Stimulated activated effector memory CD8-positive, alpha-beta T cell treated with anti-CD3 and anti-CD28 coated beads, Interleukin-12 subunit alpha, Interleukin-12 subunit beta, amount 100 ng/mL, for 72 hours (primary cell): Measurements from ENCODE around the gene DAB2.

Experiments used
- ATAC-seq: fragments of 150-1000 bp; cut with Tn5 transposase; 2 replicates; pipeline ENCODE4 v1.10.0; 2021
- DNase-seq, 2 donors: peaks; one replicate each; pipeline ENCODE4 v3.0.0; 2021 to 2022; ENCODE audit warnings: low spot score in 2 of 2
- H3K27ac Mint-ChIP-seq: one replicate; pipeline ENCODE4 v1.8.0; 2022; ENCODE audit warnings: mild to moderate bottlenecking, mixed read lengths
- H3K36me3 Mint-ChIP-seq: one replicate; pipeline ENCODE4 v1.8.0; 2022; ENCODE audit warnings: mild to moderate bottlenecking, mixed read lengths
- H3K4me1 Mint-ChIP-seq: one replicate; pipeline ENCODE4 v1.8.0; 2022; ENCODE audit warnings: mixed read lengths
- H3K4me3 Mint-ChIP-seq: one replicate; pipeline ENCODE4 v1.8.0; 2022; ENCODE audit warnings: mild to moderate bottlenecking, mixed read lengths
- H3K9me3 Mint-ChIP-seq: one replicate; pipeline ENCODE4 v1.8.0; 2022; ENCODE audit warnings: mixed read lengths

The DAB2 gene

DNA sequence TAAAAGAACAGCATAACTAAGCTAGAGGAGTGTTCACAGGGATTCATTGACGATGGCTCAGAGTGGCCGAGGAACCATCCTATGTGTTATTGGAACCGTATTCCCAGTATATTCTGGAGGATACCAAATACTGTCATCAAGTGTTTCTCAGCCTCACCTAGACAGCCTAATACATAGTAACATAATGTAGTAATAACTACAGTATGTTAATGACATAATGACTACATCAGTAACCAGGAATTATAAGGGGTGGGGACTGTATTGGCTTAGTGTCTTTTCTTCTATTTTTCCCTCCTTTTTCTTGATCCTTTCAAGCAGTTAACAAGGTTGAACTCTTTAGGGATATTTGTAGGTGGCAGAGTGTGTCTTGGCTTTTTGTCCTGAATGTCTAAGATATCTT, 33.8 kb downstream of the DAB2 start:
- ATAC-seq (no peak), DNase-seq (no peak)
- no peak overlapping the region for H3K4me3 Mint-ChIP-seq
- H3K4me1 Mint-ChIP-seq = no peaks in the 10 kb centered on the region
- H3K9me3 Mint-ChIP-seq = no peaks in the 10 kb centered on the region
- no peaks in the 10 kb centered on the region for H3K36me3 Mint-ChIP-seq
- no peak overlapping the region for H3K27ac Mint-ChIP-seq

DNA sequence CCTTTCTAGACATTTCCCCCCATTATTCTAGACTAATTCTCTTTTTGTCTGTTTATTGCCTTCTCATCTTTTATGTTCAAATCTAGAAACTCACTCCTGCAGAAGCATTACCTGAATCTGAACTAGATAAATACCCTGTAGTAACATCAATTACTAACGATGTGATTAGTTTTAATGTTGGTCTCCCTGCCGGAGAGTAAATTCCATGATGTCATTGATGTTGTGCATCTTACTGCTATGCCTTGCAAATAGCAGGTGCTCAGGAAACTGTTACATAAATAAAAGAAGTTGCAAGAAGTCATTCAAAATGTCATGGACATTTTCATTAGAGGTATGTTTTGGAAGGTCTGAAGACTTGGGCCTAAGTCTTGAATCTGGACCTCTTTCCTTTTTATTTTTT, 37.5 kb downstream of the DAB2 start:
- ATAC-seq (no peak), DNase-seq (no peak)
- H3K9me3 Mint-ChIP-seq = no peaks in the 10 kb centered on the region
- H3K36me3 Mint-ChIP-seq = no peaks in the 10 kb centered on the region
- no peak overlapping the region for H3K4me3 Mint-ChIP-seq
- no peaks in the 10 kb centered on the region for H3K4me1 Mint-ChIP-seq
- H3K27ac Mint-ChIP-seq = no peak overlapping the region

DNA sequence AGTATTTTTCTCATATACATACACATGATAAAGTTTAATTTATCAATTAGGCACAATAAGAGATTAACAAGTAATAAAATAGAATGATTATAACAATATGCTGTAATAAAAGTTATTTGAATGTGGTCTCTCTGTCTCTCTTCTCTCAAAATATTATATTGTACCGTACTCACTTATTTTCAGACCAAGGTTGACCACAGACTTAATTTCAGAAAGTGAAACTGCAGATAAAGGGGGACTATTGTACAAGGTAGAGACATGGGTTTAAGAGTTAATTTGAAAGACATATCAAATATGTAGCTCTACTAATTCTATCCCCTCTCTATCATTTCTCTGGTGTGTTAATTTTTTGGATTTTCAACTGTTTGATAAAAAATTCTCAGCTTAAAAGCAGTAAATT, 40.5 kb downstream of the DAB2 start:
- DNase-seq = no peak
- no peaks in the 10 kb centered on the region for H3K9me3 Mint-ChIP-seq
- H3K4me1 Mint-ChIP-seq = no peaks in the 10 kb centered on the region
- no peak for ATAC-seq
- no peak overlapping the region for H3K4me3 Mint-ChIP-seq
- no peak overlapping the region for H3K27ac Mint-ChIP-seq
- no peaks in the 10 kb centered on the region for H3K36me3 Mint-ChIP-seq

DNA sequence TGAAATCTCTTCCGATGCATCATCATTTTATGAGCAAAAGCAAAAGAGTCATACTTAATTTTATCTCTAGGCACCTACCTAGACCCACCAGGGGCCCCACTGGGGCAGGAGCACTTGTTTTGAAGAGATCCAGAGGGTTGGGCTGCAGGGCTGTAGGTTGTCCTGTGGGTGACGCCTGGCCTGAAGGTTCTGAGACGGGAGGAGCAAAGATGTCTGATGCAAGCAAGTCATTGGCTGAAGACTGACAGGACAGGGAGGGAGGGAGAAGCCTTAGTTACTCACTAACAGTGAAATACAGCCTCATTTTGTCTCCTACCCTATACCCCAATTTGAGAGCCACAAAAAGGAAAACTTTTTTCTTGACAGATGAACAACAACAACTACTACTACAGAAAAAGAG, 43.4 kb downstream of the DAB2 start:
- Mint-ChIP-seq H3K4me3 (no peak overlapping the region), H3K9me3 (no peaks in the 10 kb centered on the region), H3K27ac (no peak overlapping the region), H3K36me3 (no peaks in the 10 kb centered on the region), H3K4me1 (no peaks in the 10 kb centered on the region)
- ATAC-seq (no peak), DNase-seq (no peak)

DNA sequence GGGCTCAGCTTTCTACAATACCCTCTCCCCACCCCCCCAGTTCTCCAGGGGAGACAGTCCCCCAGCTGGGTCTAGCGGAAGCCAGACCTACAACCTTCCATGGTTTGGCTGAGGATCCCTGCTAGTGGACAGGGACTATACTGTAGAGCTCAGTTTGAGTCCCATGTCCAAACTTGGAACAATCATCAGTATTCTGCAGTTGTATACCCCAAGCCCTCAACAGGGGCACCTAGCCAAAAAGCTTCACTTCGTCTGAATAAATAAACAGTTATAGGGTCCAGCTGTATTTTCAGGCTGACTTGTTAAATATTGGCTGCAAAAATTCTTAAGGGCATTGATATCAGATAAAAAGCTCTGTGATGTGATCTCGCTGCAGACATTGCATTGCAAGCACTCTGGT, 45.1 kb downstream of the DAB2 start:
- H3K9me3 Mint-ChIP-seq = no peaks in the 10 kb centered on the region
- no peak overlapping the region for H3K4me3 Mint-ChIP-seq
- no peak for DNase-seq
- no peaks in the 10 kb centered on the region for H3K36me3 Mint-ChIP-seq
- ATAC-seq = no peak
- H3K4me1 Mint-ChIP-seq = no peaks in the 10 kb centered on the region
- no peak overlapping the region for H3K27ac Mint-ChIP-seq

DNA sequence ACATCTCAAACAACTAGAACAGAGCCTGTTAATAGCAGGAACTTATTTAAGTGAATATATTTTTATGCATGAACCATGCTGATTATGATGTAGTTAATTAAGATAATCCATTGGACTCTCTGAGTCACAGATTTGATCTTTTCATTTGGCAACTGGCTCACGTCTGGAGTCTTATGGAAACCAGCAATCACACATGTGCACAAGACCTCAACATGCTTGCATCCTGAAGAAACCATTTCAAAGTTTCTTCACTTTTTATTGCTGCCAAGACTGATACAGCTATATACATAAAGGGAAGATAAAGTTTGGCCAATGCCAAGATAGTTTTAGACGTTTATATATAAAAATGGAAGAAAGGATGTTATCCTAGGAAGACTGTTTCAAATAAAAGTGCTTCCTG, 47.2 kb downstream of the DAB2 start:
- H3K36me3 Mint-ChIP-seq = no peaks in the 10 kb centered on the region
- H3K9me3 Mint-ChIP-seq = no peaks in the 10 kb centered on the region
- H3K27ac Mint-ChIP-seq = no peak overlapping the region
- no peak for ATAC-seq
- no peak overlapping the region for H3K4me3 Mint-ChIP-seq
- H3K4me1 Mint-ChIP-seq = no peaks in the 10 kb centered on the region
- no peak for DNase-seq

DNA sequence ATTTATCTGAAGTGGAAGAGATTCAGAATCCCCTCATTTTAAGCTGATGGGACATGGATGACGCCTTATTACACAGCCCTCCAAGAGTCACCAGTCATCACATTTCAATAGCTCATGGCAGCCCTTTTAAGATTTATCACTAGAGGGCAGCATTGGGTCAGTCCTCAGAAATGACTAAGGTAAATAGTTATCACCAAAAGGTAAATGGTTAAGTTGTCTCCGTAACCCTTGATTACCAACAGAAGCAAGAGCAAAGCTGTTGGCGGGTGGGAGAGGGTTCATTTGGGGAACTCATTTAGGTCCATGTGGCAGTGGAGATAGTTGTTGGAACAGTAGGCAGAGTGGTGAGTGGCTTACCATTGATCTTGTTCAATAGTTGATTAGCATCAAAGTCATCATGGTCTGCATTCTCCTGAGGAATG, 48.5 kb downstream of the DAB2 start:
- ATAC-seq (peak; percentile 75), DNase-seq (peak; percentile 22 to 70)
- no peaks in the 10 kb centered on the region for H3K9me3 Mint-ChIP-seq
- H3K27ac Mint-ChIP-seq = no peak overlapping the region
- no peak overlapping the region for H3K4me3 Mint-ChIP-seq
- H3K4me1 Mint-ChIP-seq = peaks cover 1% of the 10 kb centered on the region
- no peaks in the 10 kb centered on the region for H3K36me3 Mint-ChIP-seq

DNA sequence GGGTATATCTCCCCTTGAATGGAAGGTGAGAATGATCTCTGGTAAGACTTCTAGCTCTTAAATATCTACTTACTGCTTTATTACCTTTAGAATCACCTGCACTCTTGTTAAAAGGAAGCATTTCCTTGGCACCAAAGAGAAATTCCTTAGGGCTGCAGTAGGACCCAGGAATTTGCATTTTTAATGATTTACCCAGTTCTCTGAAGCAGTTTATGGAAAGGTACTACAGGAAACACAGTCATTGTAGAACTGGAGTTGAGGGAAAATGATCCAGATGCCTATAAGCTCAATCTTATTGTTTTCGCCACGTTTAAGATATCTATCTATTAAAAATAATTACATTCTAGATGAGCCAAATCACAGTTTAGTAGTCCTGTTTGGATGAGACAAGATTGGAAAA, 51.0 kb downstream of the DAB2 start:
- ATAC-seq (no peak), DNase-seq (no peak)
- H3K36me3 Mint-ChIP-seq = no peaks in the 10 kb centered on the region
- H3K4me1 Mint-ChIP-seq = peaks cover 8% of the 10 kb centered on the region
- no peak overlapping the region for H3K4me3 Mint-ChIP-seq
- no peaks in the 10 kb centered on the region for H3K9me3 Mint-ChIP-seq
- no peak overlapping the region for H3K27ac Mint-ChIP-seq

DNA sequence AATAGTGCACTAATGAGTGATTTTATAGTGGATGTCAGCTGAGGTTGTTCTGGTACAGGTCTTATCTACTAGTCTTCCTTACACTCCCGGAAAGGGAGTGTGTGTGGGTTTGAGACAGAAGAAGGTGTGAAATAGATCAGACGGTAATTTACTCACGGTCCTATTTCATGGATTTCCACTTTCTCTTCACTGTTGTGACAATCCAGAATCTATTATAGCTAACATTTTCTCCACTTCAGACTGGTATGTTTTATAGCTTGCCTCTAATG, 53.5 kb downstream of the DAB2 start:
- Mint-ChIP-seq H3K4me3 (no peak overlapping the region), H3K4me1 (peaks cover 8% of the 10 kb centered on the region), H3K9me3 (no peaks in the 10 kb centered on the region), H3K27ac (no peak overlapping the region), H3K36me3 (no peaks in the 10 kb centered on the region)
- peak; percentile 49 for ATAC-seq
- no peak for DNase-seq

DNA sequence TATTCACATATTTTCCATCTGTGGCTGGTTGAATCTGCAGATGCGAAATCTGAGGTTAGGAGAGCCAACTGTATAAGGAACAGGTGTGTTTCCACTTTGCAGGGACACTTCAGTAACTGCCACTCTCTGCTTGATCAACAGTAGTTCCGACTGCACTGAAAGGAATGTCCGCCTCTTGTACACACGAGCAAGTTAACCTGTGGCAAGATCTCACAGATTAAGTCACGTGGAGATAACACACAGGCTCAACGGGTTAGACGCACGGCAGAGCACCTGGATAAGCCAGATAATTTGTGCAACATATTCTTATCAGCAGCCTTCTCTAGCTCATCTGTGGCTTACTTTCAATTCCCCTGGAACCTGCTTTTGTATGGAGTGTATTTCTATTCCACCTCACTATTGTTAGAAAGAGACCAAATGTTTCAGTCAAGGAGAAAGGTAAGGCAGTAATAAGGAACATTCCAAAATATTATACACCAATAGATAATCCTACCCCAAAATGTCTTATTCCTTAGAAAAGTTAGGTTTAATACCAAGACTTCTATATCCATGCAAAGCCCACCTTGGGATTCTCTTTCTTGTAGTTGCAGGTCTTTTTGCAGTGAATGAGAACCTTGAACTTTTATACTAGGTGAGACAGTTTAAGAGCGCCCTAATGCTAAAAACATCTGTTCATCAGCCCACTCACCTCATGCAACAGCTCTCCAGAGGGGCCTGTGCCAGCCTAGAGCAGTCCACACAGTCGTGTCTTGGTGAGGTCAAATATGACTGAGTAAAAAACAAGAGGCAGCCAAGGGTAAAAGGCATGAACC, 54.0 kb downstream of the DAB2 start:
- Mint-ChIP-seq H3K4me1 (peaks cover 8% of the 10 kb centered on the region), H3K9me3 (no peaks in the 10 kb centered on the region), H3K27ac (no peak overlapping the region), H3K4me3 (no peak overlapping the region), H3K36me3 (no peaks in the 10 kb centered on the region)
- no peak for DNase-seq
- no peak for ATAC-seq

DNA sequence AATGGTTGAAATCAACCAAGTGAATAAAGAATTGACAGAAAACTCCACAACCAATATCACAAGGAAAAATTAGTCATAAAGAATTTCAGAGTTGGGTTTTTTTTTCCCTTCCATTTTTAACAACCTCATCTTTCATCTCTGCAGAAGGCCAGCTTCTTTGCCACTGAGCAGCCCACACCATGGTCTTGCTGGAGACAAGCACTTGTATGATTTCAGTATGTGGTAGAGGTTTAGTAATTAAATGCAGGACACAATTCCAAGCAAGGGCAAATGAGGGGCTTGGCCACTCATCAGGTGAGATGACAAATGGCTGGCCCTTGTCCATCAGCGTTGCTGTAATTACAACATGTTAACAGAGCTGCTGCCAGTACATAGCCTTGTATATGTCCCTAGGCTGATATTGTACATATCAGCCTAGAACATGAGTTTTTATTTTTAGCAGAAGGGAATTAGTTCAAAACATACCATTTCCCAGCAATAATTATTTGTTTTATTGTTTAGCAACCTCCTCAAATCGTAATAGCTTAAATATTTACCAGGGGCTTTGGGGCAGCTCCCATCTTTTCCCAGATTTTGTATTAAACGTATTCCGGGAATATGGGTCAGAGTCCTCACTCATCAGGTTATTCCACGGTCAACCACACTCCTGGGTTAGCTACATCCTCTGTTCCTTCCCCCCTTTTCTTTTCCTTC, 55.5 kb downstream of the DAB2 start:
- no peak for ATAC-seq
- no peak for DNase-seq
- no peak overlapping the region for H3K4me3 Mint-ChIP-seq
- peaks cover 8% of the 10 kb centered on the region for H3K4me1 Mint-ChIP-seq
- H3K36me3 Mint-ChIP-seq = no peaks in the 10 kb centered on the region
- peak overlapping the region; percentile 34 for H3K27ac Mint-ChIP-seq
- H3K9me3 Mint-ChIP-seq = no peaks in the 10 kb centered on the region

DNA sequence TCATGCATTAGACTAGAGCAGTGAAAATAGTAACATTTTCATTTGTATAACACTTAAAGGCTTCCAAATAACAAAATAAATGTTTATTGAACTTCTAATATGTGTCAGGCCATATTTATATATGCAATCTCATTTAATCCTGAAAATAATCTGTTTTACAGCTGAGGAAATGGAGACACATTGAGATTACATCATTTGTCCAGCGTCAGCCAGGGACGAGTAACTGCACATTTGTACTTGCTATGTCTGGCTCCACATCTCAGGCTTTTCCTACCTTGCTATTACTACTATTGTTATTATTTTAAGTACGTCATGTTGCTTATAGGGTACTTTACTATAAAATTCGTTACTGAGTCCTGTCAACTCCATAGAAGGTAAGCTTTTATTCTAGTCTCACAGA, 56.7 kb downstream of the DAB2 start:
- ATAC-seq = no peak
- Mint-ChIP-seq H3K4me3 (no peak overlapping the region), H3K9me3 (no peaks in the 10 kb centered on the region), H3K4me1 (peaks cover 8% of the 10 kb centered on the region), H3K36me3 (no peaks in the 10 kb centered on the region), H3K27ac (no peak overlapping the region)
- DNase-seq = no peak

DNA sequence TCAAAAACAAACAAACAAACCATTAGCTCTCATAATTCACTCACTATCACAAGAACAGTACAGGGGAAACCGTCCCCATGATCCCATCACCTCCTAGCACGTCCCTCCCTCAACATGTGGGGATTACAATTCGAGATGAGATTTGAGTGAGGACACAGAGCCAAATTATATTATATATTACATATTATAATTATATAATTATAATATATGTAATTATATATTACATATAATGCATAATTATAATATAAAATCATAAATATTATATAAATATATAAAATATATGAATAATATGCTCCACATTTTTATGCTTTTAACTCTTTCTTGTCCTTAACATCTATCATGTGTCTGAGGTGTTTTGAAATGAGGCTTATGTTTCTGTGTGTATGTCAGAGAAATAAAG, 57.1 kb downstream of the DAB2 start:
- Mint-ChIP-seq H3K4me1 (peaks cover 8% of the 10 kb centered on the region), H3K4me3 (no peak overlapping the region), H3K9me3 (no peaks in the 10 kb centered on the region), H3K36me3 (no peaks in the 10 kb centered on the region), H3K27ac (no peak overlapping the region)
- DNase-seq = no peak
- ATAC-seq = no peak

DNA sequence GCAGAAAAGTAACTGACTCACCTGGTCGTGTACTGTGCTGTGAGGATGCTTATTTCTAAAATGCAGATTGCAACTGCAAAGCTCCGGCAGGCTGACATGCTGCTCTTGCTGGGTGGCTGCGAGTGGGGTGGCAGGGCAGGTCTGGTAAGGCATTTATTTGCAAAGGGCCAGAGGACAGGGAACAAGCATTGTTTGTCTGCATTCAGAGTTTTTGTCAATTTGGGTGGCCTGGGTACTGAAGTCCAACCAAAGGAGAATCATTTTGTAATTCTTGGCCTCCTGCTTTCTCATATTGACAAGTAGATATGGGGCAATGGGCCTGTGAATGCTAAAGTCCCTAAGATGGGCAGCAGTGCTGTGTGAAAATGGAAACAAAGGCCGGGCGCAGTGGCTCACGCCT, 60.4 kb downstream of the DAB2 start, which contains the start of gene C9:
TSS of gene C9 (minus strand) at position 129 of the 400 bp plus-strand sequence. CDS start at position 98, 31 bp downstream.
- no peaks in the 10 kb centered on the region for H3K36me3 Mint-ChIP-seq
- no peak for ATAC-seq
- DNase-seq = no peak
- no peaks in the 10 kb centered on the region for H3K4me1 Mint-ChIP-seq
- no peaks in the 10 kb centered on the region for H3K9me3 Mint-ChIP-seq
- H3K27ac Mint-ChIP-seq = no peak within 1 kb of the TSS
- H3K4me3 Mint-ChIP-seq = no peak within 1 kb of the TSS

DNA sequence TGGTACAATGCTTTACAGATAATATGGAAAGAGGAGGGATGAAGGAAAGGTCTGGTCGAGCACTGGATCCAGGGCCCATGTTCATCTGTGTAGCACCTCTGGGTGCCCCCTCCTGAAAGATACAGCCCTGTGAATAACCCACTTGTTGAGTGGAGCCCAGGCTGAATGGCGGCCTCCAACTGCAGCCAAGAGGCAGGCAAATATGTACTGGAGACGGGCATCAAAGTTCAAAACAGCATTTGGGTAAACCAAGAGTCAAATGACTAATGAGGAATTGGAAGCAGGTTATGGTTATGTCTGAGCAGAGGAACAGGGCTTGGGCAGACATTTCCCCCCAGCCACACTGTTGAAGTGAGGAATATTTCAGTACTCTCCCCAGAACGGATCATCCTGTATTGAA, 61.6 kb downstream of the DAB2 start:
- ATAC-seq (no peak), DNase-seq (no peak)
- Mint-ChIP-seq H3K4me3 (no peak overlapping the region), H3K9me3 (no peaks in the 10 kb centered on the region), H3K36me3 (no peaks in the 10 kb centered on the region), H3K4me1 (no peaks in the 10 kb centered on the region), H3K27ac (no peak overlapping the region)

DNA sequence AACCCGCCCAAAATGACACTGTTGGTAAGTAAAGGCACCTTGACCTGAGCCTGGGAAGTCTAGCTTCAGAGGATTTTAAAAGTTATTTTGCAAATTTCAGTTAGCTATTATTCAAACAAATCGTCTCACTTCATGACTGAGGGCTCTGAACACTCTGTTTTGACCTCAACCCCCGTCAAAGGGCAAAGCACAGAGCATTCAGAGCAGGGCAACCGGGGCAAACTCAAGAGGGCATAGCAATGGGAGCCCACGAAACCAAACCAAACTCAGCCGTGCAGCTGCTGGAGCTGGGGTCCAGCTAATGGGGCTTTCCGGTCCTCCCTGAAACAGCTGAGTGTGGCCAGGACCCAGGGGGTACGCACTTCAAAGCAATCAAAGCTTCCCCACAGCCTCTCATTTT, 62.1 kb downstream of the DAB2 start:
- Mint-ChIP-seq H3K4me3 (no peak overlapping the region), H3K4me1 (no peaks in the 10 kb centered on the region), H3K27ac (no peak overlapping the region), H3K36me3 (no peaks in the 10 kb centered on the region), H3K9me3 (no peaks in the 10 kb centered on the region)
- ATAC-seq (no peak), DNase-seq (no peak)
